Endometrial microvascular endothelial cells (primary cell): ENCODE measurements around the gene GPAT3. TPM values are rescaled to one million over a fixed set of nuclear protein-coding genes. Genes with fewer than 3 reads are reported as not detected.

Experiments
- in situ Hi-C: cut with HindIII; loops from 2 replicates; pipeline ENCODE4 v1.10.0; 2017; ENCODE audit warnings: low sequenced_read_pairs, low pct_unique_long_range_greater_than_20kb; ENCODE audit errors: inconsistent ontology term
- total RNA-seq: library from RNA; depleted of rRNA; stranded (reverse); fragments of >200 nt; gene quantifications from one replicate; pipeline ENCODE4 v1.2.3, GENCODE V29; 2015; ENCODE audit errors: inconsistent ontology term

The GPAT3 gene
- total RNA-seq, 1 donor from 2014 or later = 11.6 TPM

DNA sequence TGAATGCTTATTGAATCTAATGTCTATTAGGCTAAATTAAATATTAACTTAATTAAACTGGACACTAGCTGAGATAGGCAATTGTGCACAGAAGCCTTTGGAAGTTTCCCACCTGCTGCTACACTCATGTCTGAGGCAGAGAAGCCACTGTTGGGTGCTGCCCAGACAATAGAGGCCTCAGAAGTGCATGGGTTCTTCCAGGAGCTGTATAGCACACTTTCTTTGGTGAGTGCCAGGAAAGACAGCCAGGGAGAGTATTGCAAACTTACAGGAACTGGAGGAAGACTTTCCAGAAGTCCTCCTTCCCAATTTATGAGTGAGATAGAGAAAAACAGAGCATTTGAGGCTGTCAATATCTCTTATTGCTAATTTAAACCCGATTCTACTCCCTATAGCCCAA lies 89.9 kb downstream of the GPAT3 start:
- in situ Hi-C loops = no loop called here

GRCh38 chr4:83626245-83626836 lies 90.4 kb downstream of the GPAT3 start:
- in situ Hi-C loops = no loop called here

DNA sequence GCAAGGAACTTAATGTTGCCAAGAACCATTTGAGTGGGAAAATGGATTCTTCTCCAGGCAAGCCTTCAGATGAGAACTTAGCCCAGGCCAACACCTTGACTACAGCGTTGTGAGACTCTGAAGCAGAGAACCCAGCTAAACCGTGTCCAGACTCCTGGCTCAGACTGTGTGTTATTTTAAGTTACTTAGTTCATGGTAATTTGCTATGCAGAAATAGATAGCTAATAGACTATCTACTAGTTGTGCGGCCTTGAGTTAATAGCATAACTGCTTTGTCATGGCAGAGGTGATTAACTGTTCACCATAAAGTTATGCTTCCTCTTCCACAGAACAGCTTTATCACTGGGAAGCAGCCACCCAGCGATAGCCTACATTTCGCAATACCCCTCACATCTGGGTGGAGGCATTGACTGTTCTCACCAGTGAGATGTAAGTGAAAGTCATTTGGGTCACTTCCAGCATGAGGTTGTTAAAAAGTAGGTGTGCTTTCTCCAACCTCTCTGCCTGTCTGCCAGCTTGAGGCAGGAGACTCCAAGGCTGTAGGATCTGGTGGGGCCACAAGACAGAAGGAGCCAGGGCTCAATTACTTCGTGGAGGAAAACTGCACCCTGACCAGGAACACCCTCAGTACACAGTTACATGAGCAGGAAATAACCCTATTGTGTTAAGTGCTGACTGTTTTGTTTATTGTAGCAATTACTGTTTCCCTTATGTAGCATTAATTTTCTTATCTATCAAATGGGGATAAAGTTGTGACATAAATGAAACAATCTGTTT lies 94.2 kb downstream of the GPAT3 start:
- in situ Hi-C loops = no loop called here

GRCh38 chr4:83631066-83631465 lies 95.2 kb downstream of the GPAT3 start:
- in situ Hi-C loops = no loop called here

DNA sequence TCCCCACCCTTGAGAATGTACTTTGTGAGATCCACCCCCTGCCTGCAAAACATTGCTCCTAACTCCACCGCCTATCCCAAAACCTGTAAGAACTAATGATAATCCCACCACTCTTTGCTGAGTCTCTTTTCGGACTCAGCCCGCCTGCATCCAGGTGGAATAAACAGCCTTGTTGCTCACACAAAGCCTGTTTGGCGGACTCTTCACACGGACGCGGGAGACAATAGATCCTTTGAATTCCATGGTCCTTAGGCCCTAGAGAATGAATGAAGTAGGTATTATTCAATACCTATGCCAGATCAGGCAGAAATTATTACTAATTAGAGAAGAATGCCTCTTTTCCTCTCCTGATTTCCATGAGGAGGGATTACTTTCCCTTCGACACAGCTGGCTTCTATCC lies 101.0 kb downstream of the GPAT3 start:
- in situ Hi-C loops = no loop called here

GRCh38 chr4:83639849-83640493 lies 104.1 kb downstream of the GPAT3 start:
- in situ Hi-C loops = no loop called here

GRCh38 chr4:83643036-83643435 lies 107.1 kb downstream of the GPAT3 start:
- in situ Hi-C loops = no loop called here

- in situ Hi-C loops = no loop called here
These were observed 109.1 kb downstream of the GPAT3 start for GRCh38 chr4:83644677-83645659.

DNA sequence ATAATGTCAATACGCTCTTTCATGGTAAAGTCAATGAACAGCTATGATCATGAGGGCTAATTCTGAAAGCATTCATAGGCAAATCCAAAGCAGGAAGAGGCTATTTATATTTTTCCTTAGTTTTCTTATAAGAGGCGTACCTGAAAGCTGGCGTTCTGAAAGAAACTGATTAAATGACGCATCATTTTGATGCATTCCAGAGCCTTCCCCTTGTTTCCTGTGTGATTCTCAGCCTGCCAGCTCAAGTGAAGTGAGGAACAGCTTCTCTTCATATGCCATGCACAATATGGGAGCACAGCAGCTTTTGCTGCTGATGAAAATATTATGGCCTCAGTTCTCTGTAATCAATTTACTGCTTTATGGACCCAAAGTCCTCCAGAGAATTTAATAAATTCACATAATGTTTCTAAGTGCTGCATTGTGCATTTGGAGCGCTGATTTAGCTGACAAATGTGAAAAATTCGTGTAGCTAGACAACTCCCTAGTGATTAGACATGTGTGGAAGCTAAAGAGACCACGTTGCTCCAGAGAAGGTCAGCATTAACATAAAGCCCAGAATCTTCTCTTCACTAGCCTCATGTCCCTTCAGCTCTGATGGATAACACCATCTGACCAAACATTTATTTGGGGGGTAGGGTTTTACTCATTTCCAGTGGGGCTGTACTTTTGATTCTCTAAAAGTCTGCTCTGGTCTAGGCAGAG lies 110.8 kb downstream of the GPAT3 start:
- in situ Hi-C loops = no loop called here

DNA sequence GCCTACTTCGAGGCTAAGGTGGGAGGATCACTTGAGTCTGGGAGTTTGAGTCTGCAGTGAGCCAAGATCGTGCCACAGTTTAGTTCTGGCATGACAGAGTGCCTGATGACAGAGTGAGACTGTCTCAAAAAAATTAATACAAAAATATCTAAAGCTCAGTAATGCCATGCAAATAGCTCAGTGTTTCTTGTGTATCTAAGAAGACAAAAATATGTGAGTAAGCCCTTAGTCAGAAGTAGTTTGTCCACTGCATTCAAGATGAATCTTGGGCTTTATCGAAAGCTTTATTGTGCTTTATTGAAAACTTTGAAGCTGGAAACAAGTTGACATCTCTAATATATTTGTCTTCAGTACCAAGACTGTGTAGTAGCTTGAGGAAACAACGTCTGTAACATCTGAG lies 115.9 kb downstream of the GPAT3 start:
- in situ Hi-C loops = no loop called here

Other genes starting within 250 kb of the GPAT3 start
- 1.8 TPM for gene HPSE, start 201.3 kb upstream of the GPAT3 start, total RNA-seq
- 6.4 TPM for gene HELQ, start 80.3 kb upstream of the GPAT3 start, total RNA-seq
- gene MRPS18C, start 80.0 kb upstream of the GPAT3 start, total RNA-seq = 29.4 TPM
- 19.5 TPM for gene ABRAXAS1, start 51.0 kb upstream of the GPAT3 start, total RNA-seq